ENCODE data around the gene PTBP3.
"Not testable (repeated sequence)": the region's sequence is repeated elsewhere in the genome, so short reads cannot be mapped to it uniquely, and the experiment has no call there.

Gene PTBP3

GRCh38 chr9:112322701-112323377, 10.6 kb downstream of the PTBP3 start:
- no peak for DNase-seq (ENCODE audit: low read depth in 2 of 2)

GRCh38 chr9:112316258-112316943, 17.0 kb downstream of the PTBP3 start:
- no peak for DNase-seq (ENCODE audit: low read depth in 2 of 2)

GRCh38 chr9:112315331-112316257, 17.8 kb downstream of the PTBP3 start:
- no peak for DNase-seq (ENCODE audit: low read depth in 2 of 2)

- no peak for DNase-seq (ENCODE audit: low read depth in 2 of 2)
Observed at GRCh38 chr9:112312139-112312538, 21.3 kb downstream of the PTBP3 start.

- no peak for DNase-seq (ENCODE audit: low read depth in 2 of 2)
Observed at GRCh38 chr9:112311497-112311896, 21.9 kb downstream of the PTBP3 start.

GRCh38 chr9:112310826-112311225, 22.6 kb downstream of the PTBP3 start:
- DNase-seq (ENCODE audit: low read depth in 2 of 2), result no peak

- DNase-seq (ENCODE audit: low read depth in 2 of 2), result no peak
Observed at GRCh38 chr9:112308588-112308987, 24.8 kb downstream of the PTBP3 start.

GRCh38 chr9:112301420-112301819, 32.0 kb downstream of the PTBP3 start:
- no peak for DNase-seq (ENCODE audit: low read depth in 2 of 2)

GRCh38 chr9:112299514-112299913, 33.9 kb downstream of the PTBP3 start:
- no peak for DNase-seq (ENCODE audit: low read depth in 2 of 2)

- no peak for DNase-seq (ENCODE audit: low read depth in 2 of 2)
Observed at GRCh38 chr9:112296929-112297328, 36.5 kb downstream of the PTBP3 start.

- no peak for DNase-seq (ENCODE audit: low read depth in 2 of 2)
Observed at GRCh38 chr9:112295174-112295573, 38.2 kb downstream of the PTBP3 start.

GRCh38 chr9:112288029-112288428, 45.4 kb downstream of the PTBP3 start:
- DNase-seq (ENCODE audit: low read depth in 2 of 2), result no peak

GRCh38 chr9:112286926-112287325, 46.5 kb downstream of the PTBP3 start:
- no peak for DNase-seq (ENCODE audit: low read depth in 2 of 2)

GRCh38 chr9:112285056-112285455, 48.4 kb downstream of the PTBP3 start:
- no peak for DNase-seq (ENCODE audit: low read depth in 2 of 2)

- DNase-seq (ENCODE audit: low read depth in 2 of 2), result no peak
Observed at GRCh38 chr9:112283582-112284253, 49.7 kb downstream of the PTBP3 start.

GRCh38 chr9:112282841-112283240, 50.6 kb downstream of the PTBP3 start:
- DNase-seq (ENCODE audit: low read depth in 2 of 2), result not testable (repeated sequence)

GRCh38 chr9:112280904-112281303, 52.5 kb downstream of the PTBP3 start:
- DNase-seq (ENCODE audit: low read depth in 2 of 2), result no peak

- DNase-seq (ENCODE audit: low read depth in 2 of 2), result no peak
Observed at GRCh38 chr9:112279501-112279900, 53.9 kb downstream of the PTBP3 start.

- DNase-seq (ENCODE audit: low read depth in 2 of 2), result no peak
Observed at GRCh38 chr9:112278152-112278551, 55.3 kb downstream of the PTBP3 start.

- DNase-seq (ENCODE audit: low read depth in 2 of 2), result no peak
Observed at GRCh38 chr9:112274600-112274999, 58.8 kb downstream of the PTBP3 start.

- no peak for DNase-seq (ENCODE audit: low read depth in 2 of 2)
Observed at GRCh38 chr9:112273876-112274275, 59.5 kb downstream of the PTBP3 start.

All from stimulated activated CD8-positive, alpha-beta memory T cell treated with anti-CD3 and anti-CD28 coated beads, Interleukin-7, amount 100 ng/mL, for 4 hours (primary cell).